T47D (cell line): ENCODE data around the gene UBE2V1.
A peak's percentile ranks its signal among the peaks of the same experiment; 100 is the strongest.

Experiments used
- DNase-seq, 2 experiments: peaks; one replicate each; pipeline versions ENCODE4 v3.0.0 to v3.0.0-alpha.2; 2011 to 2012; ENCODE audit warnings: low read depth in 1 of 2, low spot score in 1 of 2
- JUND ChIP-seq: IDR thresholded peaks from 2 replicates; pipeline ENCODE4 v1.6.1; 2012; ENCODE audit warnings: low read depth
- in situ Hi-C: cut with HindIII; loops from 2 replicates; pipeline ENCODE4 v1.10.0; 2016; ENCODE audit warnings: low sequenced_read_pairs, low pct_unique_long_range_greater_than_20kb

Gene UBE2V1

GRCh38 chr20:50034567-50035180 is 78.3 kb downstream of the UBE2V1 start:
- in situ Hi-C loops: no loop called here
- TF ChIP-seq JUND: no peak
- DNase-seq: no peak

- TF ChIP-seq JUND: no peak
- in situ Hi-C loops: no loop called here
- DNase-seq: peak in 1 of 2 experiments; percentile 62
These were observed 79.8 kb downstream of the UBE2V1 start for GRCh38 chr20:50032955-50033666.
